GM19043 (cell line): ENCODE data around the gene NFKBIE.
A peak's percentile ranks its signal among the peaks of the same experiment; 100 is the strongest.
"Not testable (repeated sequence)": the region's sequence is repeated elsewhere in the genome, so short reads cannot be mapped to it uniquely, and the experiment has no call there.

Source experiments
- ATAC-seq: cut with Tn5 transposase; IDR thresholded peaks from one replicate; pipeline ENCODE4 v1.9.1; 2021; ENCODE audit warnings: low read depth; ENCODE audit not compliant: unreplicated experiment

NFKBIE gene, protein sequence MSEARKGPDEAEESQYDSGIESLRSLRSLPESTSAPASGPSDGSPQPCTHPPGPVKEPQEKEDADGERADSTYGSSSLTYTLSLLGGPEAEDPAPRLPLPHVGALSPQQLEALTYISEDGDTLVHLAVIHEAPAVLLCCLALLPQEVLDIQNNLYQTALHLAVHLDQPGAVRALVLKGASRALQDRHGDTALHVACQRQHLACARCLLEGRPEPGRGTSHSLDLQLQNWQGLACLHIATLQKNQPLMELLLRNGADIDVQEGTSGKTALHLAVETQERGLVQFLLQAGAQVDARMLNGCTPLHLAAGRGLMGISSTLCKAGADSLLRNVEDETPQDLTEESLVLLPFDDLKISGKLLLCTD

GRCh38 chr6:44265007-44265721 lies at the start of gene NFKBIE:
TSS of gene NFKBIE (minus strand) at chr6:44265551. CDS start at chr6:44265346, 205 bp downstream.
- no peak for ATAC-seq

- ATAC-seq: not testable (repeated sequence)
These were observed 49.3 kb upstream of the NFKBIE start for GRCh38 chr6:44314657-44315056.

- ATAC-seq: peak; percentile 93
These were observed 47.8 kb upstream of the NFKBIE start, which contains the start of gene AARS2 for GRCh38 chr6:44312901-44313788. TSS of gene AARS2 (minus strand) at chr6:44313347. CDS start at chr6:44313323, 24 bp downstream.

GRCh38 chr6:44311767-44312166 lies 46.4 kb upstream of the NFKBIE start:
- no peak for ATAC-seq

- ATAC-seq: no peak
These were observed 46.0 kb upstream of the NFKBIE start for GRCh38 chr6:44311304-44311703.

GRCh38 chr6:44310241-44310640 lies 44.9 kb upstream of the NFKBIE start:
- no peak for ATAC-seq

DNA sequence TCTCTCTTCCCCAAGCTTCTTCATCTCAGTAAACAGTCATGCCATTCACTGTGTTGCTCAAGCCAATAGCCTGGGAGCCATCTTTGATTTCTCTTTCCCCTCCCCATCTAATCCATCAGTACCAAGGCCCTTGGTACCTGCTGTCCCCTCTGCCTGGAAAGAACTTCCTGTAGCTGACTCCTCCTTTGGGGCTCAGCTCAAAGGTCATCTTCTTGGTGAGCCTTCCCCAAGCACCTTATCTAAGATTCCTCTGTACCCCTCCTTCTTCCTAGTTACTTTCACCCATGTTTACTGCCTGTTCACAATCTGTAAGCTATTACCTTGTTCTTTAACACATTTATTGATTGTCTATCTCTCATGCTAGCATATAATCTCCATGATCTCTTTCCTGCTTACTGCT lies 44.3 kb upstream of the NFKBIE start:
- ATAC-seq: no peak

DNA sequence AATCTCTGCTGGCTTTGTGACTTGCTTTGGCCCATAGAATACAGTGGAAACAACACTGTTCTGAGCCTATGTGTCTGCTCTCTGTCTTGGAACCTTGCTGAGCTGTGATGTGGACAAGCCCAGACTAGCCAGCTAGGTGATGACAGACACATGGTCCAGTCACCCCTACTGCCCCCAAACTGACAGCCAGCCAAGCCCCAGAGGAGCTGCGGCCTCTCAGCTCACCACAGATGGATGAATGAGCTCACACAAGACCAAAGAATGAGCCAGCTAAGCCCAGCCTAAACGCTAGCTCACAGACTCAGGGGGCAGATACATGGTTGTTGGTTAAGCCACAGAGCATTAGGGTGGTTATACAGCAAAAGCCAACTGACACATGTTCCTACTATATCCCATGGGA lies 43.7 kb upstream of the NFKBIE start:
- ATAC-seq: no peak

DNA sequence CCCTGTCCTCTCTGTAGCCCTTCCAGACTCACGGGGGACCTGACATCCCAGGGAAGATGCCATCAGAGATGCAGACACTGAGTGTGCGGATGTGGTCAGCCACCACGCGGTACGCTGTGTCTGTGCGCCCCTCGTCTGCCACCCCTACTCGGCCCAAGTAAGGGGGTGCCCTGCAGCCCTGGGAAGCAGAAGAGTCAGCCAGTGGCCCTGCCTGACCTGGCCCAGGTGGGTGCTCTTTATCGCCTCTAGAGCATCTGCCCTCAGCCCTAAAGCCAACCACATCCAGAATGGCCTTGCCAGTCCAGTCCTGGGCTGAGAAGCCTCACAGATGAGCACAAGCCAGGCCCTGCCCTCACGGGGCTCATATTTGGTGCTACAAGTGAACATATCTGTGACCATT lies 41.9 kb upstream of the NFKBIE start:
- ATAC-seq: no peak

- no peak for ATAC-seq
These were observed 41.4 kb upstream of the NFKBIE start for GRCh38 chr6:44306710-44307109.

GRCh38 chr6:44305200-44305725 lies 39.9 kb upstream of the NFKBIE start:
- ATAC-seq: no peak

DNA sequence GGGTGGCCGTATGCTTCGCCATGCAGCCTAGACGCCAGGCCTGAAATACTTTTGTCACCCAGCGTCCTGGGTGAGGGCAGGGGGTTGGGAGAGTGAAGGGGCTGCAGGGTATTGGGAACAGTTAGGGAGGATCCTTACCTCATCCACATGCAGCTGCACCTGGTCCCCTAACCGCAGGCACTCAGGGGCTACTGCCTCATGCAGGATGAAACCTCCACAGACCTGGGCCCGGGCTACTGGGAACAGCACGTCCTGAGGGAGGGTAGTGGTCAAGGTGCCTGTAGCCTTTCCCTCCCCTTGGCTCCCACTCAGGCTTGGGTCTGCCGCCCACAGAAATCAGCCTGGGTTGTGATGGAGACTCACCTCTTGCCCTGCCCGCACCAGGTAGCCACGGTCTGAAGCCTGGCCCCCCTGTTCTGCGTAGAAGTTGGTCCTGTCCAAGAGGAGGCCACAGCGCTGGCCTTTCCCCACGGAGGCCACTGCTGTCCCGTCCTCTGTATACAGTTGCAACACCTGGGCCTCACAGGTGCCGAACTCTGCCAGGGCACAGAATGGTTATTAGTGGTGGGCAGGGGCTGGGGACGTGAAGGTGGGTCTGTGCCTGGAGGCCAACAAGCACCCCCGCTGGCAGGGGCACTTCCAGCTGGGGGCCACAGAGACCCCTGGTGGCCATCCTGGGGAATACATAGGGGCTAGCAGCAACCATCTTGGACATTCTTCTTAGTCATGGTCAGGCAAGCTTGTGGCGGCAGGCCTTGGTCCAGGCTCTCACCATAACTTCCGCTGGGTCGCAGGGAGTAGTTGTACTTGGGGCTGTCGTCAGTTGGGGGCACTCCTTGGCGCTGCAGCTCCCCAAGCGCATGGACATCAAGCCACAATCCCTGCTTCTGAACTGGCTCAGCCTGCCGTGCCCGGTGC lies 39.2 kb upstream of the NFKBIE start:
- ATAC-seq: no peak

DNA sequence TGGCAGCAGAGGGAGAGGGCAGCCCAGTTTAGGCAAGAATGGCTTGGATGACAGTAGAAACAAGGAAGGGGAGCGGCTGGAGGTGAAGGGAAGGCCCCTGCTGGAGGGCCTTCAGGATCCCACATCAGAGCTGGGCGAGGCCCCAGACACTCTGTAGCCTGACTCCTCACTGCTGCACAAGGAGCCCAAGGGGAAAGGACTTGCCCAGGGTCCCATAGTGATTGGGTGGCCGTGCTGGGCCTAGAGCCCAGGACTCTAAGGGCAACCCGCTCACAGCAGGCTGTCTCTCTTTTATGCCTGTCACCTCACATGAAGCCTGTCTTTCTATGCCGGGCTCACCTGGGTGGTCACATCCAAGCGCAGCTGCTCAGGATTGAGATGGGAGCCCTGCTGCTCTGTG lies 38.5 kb upstream of the NFKBIE start:
- ATAC-seq: no peak

- ATAC-seq: no peak
These were observed 37.5 kb upstream of the NFKBIE start for GRCh38 chr6:44302856-44303255.

- ATAC-seq: no peak
These were observed 36.6 kb upstream of the NFKBIE start for GRCh38 chr6:44301782-44302564.

GRCh38 chr6:44301106-44301505 lies 35.8 kb upstream of the NFKBIE start:
- ATAC-seq: no peak

GRCh38 chr6:44300292-44300823 lies 35.0 kb upstream of the NFKBIE start:
- ATAC-seq: no peak

GRCh38 chr6:44298864-44299263 lies 33.5 kb upstream of the NFKBIE start:
- no peak for ATAC-seq
